Neural cell (in vitro differentiated cells): ENCODE measurements around the gene AGPAT3. TPM values are rescaled to one million over a fixed set of nuclear protein-coding genes. Genes with fewer than 3 reads are reported as not detected.
A peak's percentile ranks its signal among the peaks of the same experiment; 100 is the strongest.

Experiments
- H2AFZ ChIP-seq: fragments of 200-600, 300-800 bp; sonication (generic), shearing (Covaris generic); 2 replicates; pipeline ENCODE4 v1.6.0; 2014; ENCODE audit warnings: low read depth, mild to moderate bottlenecking, antibody characterized with exemption, low read length, moderate library complexity
- H3F3A ChIP-seq: fragments of 200-600 bp; shearing (Covaris generic); 2 replicates; pipeline ENCODE4 v1.6.1; 2016; ENCODE audit warnings: mild to moderate bottlenecking, moderate library complexity, mixed read lengths, antibody characterized with exemption, low read length; ENCODE audit not compliant: insufficient read depth, poor library complexity, severe bottlenecking
- H3K27ac ChIP-seq: fragments of 200-600, 300-800 bp; sonication (generic), shearing (Covaris generic); 2 replicates; pipeline ENCODE4 v1.5.1; 2014; ENCODE audit warnings: mild to moderate bottlenecking, low read length, moderate library complexity
- H3K27me3 ChIP-seq: fragments of 300-800, 200-600 bp; sonication (generic), shearing (Covaris generic); 2 replicates; pipeline ENCODE4 v1.6.0; 2014; ENCODE audit warnings: mild to moderate bottlenecking, low read depth, low read length, moderate library complexity; ENCODE audit not compliant: insufficient read depth
- H3K36me3 ChIP-seq: fragments of 300-800, 200-600 bp; sonication (generic), shearing (Covaris generic); 2 replicates; pipeline ENCODE4 v1.5.1; 2014; ENCODE audit warnings: mild to moderate bottlenecking, antibody characterized with exemption, low read length, moderate library complexity; ENCODE audit not compliant: insufficient read depth
- H3K4me2 ChIP-seq: fragments of 300-800, 200-600 bp; sonication (generic), shearing (Covaris generic); 2 replicates; pipeline ENCODE4 v1.6.0; 2014; ENCODE audit warnings: mild to moderate bottlenecking, low read length
- H3K4me3 ChIP-seq: fragments of 300-800, 200-600 bp; sonication (generic), shearing (Covaris generic); 2 replicates; pipeline ENCODE4 v1.5.1; 2014; ENCODE audit warnings: mild to moderate bottlenecking, low read length, moderate library complexity
- H3K79me2 ChIP-seq: fragments of 200-600 bp; shearing (Covaris generic); replicated peaks from 2 replicates; pipeline ENCODE4 v1.6.0; 2014; ENCODE audit warnings: mild to moderate bottlenecking, low read length, moderate library complexity; ENCODE audit not compliant: insufficient read depth
- H3K9ac ChIP-seq: fragments of 300-800, 200-600 bp; sonication (generic), shearing (Covaris generic); 2 replicates; pipeline ENCODE4 v1.6.1; 2016; ENCODE audit warnings: mild to moderate bottlenecking, low read length, mixed read lengths
- H3K9me2 ChIP-seq: fragments of 200-600 bp; shearing (Covaris generic); 2 replicates; pipeline ENCODE4 v1.6.1; 2016; ENCODE audit warnings: mild to moderate bottlenecking, low read length, mixed read lengths; ENCODE audit not compliant: insufficient read depth
- H3K9me3 ChIP-seq: fragments of 200-600, 300-800 bp; sonication (generic), shearing (Covaris generic); 2 replicates; pipeline ENCODE4 v1.6.1; 2016; ENCODE audit warnings: mild to moderate bottlenecking, mixed run types, low read length, moderate library complexity, mixed read lengths
- H4K20me1 ChIP-seq: fragments of 200-600 bp; shearing (Covaris generic); 2 replicates; pipeline ENCODE4 v1.6.1; 2016; ENCODE audit warnings: mild to moderate bottlenecking, mixed run types; ENCODE audit not compliant: insufficient read depth
- EP300 ChIP-seq: fragments of 450-650 bp; conservative IDR thresholded peaks from 2 replicates; pipeline ENCODE4 v1.6.1; 2014; ENCODE audit warnings: antibody characterized with exemption, mild to moderate bottlenecking, moderate library complexity; ENCODE audit not compliant: poor library complexity, severe bottlenecking
- EZH2 ChIP-seq: fragments of 200-600, 300-800 bp; shearing (Covaris generic), sonication (generic); IDR thresholded peaks from 2 replicates; pipeline ENCODE4 v1.6.1; 2014; ENCODE audit warnings: antibody characterized with exemption, low read length, borderline replicate concordance, mild to moderate bottlenecking; ENCODE audit not compliant: insufficient read depth, poor library complexity, severe bottlenecking
- MXI1 ChIP-seq: fragments of 450-650 bp; conservative IDR thresholded peaks from 2 replicates; pipeline ENCODE4 v1.6.1; 2014; ENCODE audit warnings: antibody characterized with exemption, mild to moderate bottlenecking; ENCODE audit not compliant: poor library complexity, severe bottlenecking
- POLR2AphosphoS5 ChIP-seq: IDR thresholded peaks from 2 replicates; pipeline ENCODE4 v1.6.1; 2012
- RAD21 ChIP-seq: fragments of 450-650 bp; conservative IDR thresholded peaks from 2 replicates; pipeline ENCODE4 v1.6.1; 2014; ENCODE audit warnings: antibody characterized with exemption, mild to moderate bottlenecking, moderate library complexity
- SMC3 ChIP-seq: fragments of 450-650 bp; conservative IDR thresholded peaks from 2 replicates; pipeline ENCODE4 v1.6.1; 2014; ENCODE audit warnings: antibody characterized with exemption, mild to moderate bottlenecking, moderate library complexity; ENCODE audit not compliant: poor library complexity
- TAF1 ChIP-seq: IDR thresholded peaks from 2 replicates; pipeline ENCODE4 v1.6.1; 2012; ENCODE audit warnings: low read depth
- polyA plus RNA-seq: library from polyadenylated mRNA; depleted of rRNA; stranded (reverse); fragments of >200 nt; gene quantifications from 2 replicates; pipeline ENCODE4 v1.2.3, GENCODE V29; 2014
- TF ChIP-seq, protein P1 (sequence below): fragments of 450-650 bp; IDR thresholded peaks from 2 replicates; pipeline ENCODE4 v1.5.1; 2014; ENCODE audit warnings: antibody characterized with exemption, mild to moderate bottlenecking, moderate library complexity; ENCODE audit not compliant: poor library complexity, severe bottlenecking
- TF ChIP-seq, protein P2 (sequence below): IDR thresholded peaks from 2 replicates; pipeline ENCODE4 v1.6.1; 2012; ENCODE audit warnings: borderline replicate concordance

Gene AGPAT3
- polyA plus RNA-seq, 1 donor from 2014 or later, result 8.4 TPM

DNA sequence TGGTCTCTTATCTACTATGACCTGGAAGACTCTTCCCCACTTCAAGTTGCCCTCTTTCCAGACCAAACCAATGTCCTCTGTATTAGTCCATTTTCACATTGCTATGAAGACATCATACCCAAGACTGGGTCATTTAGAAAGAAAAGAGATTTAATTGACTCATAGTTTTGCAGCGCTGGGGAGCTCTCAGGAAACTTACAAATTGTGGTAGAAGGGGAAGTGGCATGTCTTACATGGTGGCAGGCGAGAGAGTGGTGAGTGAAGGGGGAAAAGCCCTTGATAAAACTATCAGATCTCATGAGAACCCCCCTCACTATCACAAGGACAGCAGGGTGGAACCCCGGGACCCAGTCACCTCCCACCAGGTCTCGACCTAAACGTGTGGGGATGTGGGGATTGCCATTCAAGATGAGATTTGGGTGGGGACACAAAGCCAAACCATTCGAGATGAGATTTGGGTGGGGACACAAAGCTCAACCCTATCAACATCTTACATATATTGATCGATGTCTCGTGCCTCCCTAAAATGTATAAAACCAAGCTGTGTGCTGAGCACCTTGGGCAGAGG, 14.2 kb upstream of the AGPAT3 start:
- no peaks in the 10 kb centered on the region for H3K9me3 ChIP-seq
- H3K27ac ChIP-seq, result no peak overlapping the region
- H3K9me2 ChIP-seq, result no peaks in the 10 kb centered on the region
- TF ChIP-seq EP300 (no peak), MXI1 (no peak), POLR2AphosphoS5 (no peak), EZH2 (no peak), TAF1 (no peak), SMC3 (no peak), RAD21 (no peak)
- TF ChIP-seq, protein P1, sequence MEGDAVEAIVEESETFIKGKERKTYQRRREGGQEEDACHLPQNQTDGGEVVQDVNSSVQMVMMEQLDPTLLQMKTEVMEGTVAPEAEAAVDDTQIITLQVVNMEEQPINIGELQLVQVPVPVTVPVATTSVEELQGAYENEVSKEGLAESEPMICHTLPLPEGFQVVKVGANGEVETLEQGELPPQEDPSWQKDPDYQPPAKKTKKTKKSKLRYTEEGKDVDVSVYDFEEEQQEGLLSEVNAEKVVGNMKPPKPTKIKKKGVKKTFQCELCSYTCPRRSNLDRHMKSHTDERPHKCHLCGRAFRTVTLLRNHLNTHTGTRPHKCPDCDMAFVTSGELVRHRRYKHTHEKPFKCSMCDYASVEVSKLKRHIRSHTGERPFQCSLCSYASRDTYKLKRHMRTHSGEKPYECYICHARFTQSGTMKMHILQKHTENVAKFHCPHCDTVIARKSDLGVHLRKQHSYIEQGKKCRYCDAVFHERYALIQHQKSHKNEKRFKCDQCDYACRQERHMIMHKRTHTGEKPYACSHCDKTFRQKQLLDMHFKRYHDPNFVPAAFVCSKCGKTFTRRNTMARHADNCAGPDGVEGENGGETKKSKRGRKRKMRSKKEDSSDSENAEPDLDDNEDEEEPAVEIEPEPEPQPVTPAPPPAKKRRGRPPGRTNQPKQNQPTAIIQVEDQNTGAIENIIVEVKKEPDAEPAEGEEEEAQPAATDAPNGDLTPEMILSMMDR, result no peak
- TF ChIP-seq, protein P2, sequence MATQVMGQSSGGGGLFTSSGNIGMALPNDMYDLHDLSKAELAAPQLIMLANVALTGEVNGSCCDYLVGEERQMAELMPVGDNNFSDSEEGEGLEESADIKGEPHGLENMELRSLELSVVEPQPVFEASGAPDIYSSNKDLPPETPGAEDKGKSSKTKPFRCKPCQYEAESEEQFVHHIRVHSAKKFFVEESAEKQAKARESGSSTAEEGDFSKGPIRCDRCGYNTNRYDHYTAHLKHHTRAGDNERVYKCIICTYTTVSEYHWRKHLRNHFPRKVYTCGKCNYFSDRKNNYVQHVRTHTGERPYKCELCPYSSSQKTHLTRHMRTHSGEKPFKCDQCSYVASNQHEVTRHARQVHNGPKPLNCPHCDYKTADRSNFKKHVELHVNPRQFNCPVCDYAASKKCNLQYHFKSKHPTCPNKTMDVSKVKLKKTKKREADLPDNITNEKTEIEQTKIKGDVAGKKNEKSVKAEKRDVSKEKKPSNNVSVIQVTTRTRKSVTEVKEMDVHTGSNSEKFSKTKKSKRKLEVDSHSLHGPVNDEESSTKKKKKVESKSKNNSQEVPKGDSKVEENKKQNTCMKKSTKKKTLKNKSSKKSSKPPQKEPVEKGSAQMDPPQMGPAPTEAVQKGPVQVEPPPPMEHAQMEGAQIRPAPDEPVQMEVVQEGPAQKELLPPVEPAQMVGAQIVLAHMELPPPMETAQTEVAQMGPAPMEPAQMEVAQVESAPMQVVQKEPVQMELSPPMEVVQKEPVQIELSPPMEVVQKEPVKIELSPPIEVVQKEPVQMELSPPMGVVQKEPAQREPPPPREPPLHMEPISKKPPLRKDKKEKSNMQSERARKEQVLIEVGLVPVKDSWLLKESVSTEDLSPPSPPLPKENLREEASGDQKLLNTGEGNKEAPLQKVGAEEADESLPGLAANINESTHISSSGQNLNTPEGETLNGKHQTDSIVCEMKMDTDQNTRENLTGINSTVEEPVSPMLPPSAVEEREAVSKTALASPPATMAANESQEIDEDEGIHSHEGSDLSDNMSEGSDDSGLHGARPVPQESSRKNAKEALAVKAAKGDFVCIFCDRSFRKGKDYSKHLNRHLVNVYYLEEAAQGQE, result no peak
- H3K4me2 ChIP-seq, result no peak overlapping the region
- no peaks in the 10 kb centered on the region for H3K79me2 ChIP-seq
- no peaks in the 10 kb centered on the region for H4K20me1 ChIP-seq
- H3K9ac ChIP-seq, result no peak overlapping the region
- no peaks in the 10 kb centered on the region for H3F3A ChIP-seq
- no peak overlapping the region for H3K4me3 ChIP-seq
- no peaks in the 10 kb centered on the region for H3K27me3 ChIP-seq
- H2AFZ ChIP-seq, result no peak overlapping the region
- no peaks in the 10 kb centered on the region for H3K36me3 ChIP-seq

DNA sequence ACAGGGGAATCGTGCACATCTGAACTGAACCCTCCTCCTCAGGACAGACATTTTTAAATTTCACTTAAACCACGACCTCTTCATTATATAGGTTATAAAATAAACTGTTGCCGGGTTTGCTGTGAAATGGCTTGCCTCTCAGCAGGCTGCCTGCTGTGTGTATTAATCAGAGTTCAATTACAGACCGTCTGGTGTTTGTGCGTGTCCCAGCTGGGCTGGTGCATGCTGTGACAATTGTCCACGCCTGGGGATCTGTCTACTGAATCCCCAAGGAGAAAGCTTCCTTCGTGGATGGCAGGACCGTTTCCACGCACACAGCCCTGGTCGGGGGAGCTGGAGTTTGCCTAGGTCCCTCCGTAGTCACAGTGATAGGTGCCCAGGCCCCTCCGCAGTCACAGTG, 13.4 kb upstream of the AGPAT3 start:
- Histone ChIP-seq H2AFZ (no peak overlapping the region), H3K4me3 (no peak overlapping the region), H3K4me2 (no peak overlapping the region), H3K9me2 (no peaks in the 10 kb centered on the region), H3K9ac (no peak overlapping the region), H3K27ac (no peak overlapping the region), H4K20me1 (no peaks in the 10 kb centered on the region), H3K36me3 (no peaks in the 10 kb centered on the region), H3F3A (no peaks in the 10 kb centered on the region), H3K9me3 (no peaks in the 10 kb centered on the region), H3K79me2 (no peaks in the 10 kb centered on the region), H3K27me3 (no peaks in the 10 kb centered on the region)
- TF ChIP-seq POLR2AphosphoS5 (peak; percentile 66), TAF1 (no peak), SMC3 (no peak), EZH2 (no peak)
- TF ChIP-seq, protein P2, result no peak
